IPS-20b (cell line): ENCODE measurements around the gene APBA2.
"Not testable (repeated sequence)": the region's sequence is repeated elsewhere in the genome, so short reads cannot be mapped to it uniquely, and the experiment has no call there.

ENCODE experiments used
- H3K27ac ChIP-seq: one replicate; pipeline ENCODE4 v1.5.1; 2013; ENCODE audit warnings: low read length
- H3K27me3 ChIP-seq: 2 replicates; pipeline ENCODE4 v1.6.1; 2013; ENCODE audit warnings: mild to moderate bottlenecking, low read length, inconsistent platforms; ENCODE audit not compliant: insufficient read depth
- H3K36me3 ChIP-seq: 2 replicates; pipeline ENCODE4 v1.6.1; 2013; ENCODE audit warnings: low read depth, mild to moderate bottlenecking, inconsistent platforms, low read length, moderate library complexity; ENCODE audit not compliant: insufficient read depth
- H3K4me1 ChIP-seq: 2 replicates; pipeline ENCODE4 v1.6.1; 2013; ENCODE audit warnings: mild to moderate bottlenecking, control low read depth, inconsistent platforms, low read length, moderate library complexity; ENCODE audit not compliant: insufficient read depth
- H3K4me3 ChIP-seq: 2 replicates; pipeline ENCODE4 v1.5.1; 2013; ENCODE audit warnings: mild to moderate bottlenecking, low read length, inconsistent platforms
- H3K9ac ChIP-seq: 2 replicates; pipeline ENCODE4 v1.6.1; 2013; ENCODE audit warnings: low read depth, mild to moderate bottlenecking, inconsistent platforms, low read length, moderate library complexity
- H3K9me3 ChIP-seq: 2 replicates; pipeline ENCODE4 v1.6.1; 2013; ENCODE audit warnings: mild to moderate bottlenecking, low read depth, low read length, inconsistent platforms; ENCODE audit not compliant: insufficient read depth

The APBA2 gene

GRCh38 chr15:29149738-29150075 lies 263.9 kb downstream of the APBA2 start:
- H3K4me1 ChIP-seq = no peaks in the 10 kb centered on the region
- no peaks in the 10 kb centered on the region for H3K27me3 ChIP-seq
- no peaks in the 10 kb centered on the region for H3K9me3 ChIP-seq
- no peak overlapping the region for H3K27ac ChIP-seq
- H3K36me3 ChIP-seq = no peaks in the 10 kb centered on the region
- H3K4me3 ChIP-seq = no peak overlapping the region
- no peak overlapping the region for H3K9ac ChIP-seq

GRCh38 chr15:29150515-29151483 lies 265.0 kb downstream of the APBA2 start:
- Histone ChIP-seq H3K4me3 (no peak overlapping the region), H3K9me3 (no peaks in the 10 kb centered on the region), H3K9ac (no peak overlapping the region), H3K27ac (no peak overlapping the region), H3K27me3 (no peaks in the 10 kb centered on the region), H3K4me1 (no peaks in the 10 kb centered on the region), H3K36me3 (no peaks in the 10 kb centered on the region)

- H3K4me3 ChIP-seq = no peak overlapping the region
- H3K27me3 ChIP-seq = no peaks in the 10 kb centered on the region
- no peaks in the 10 kb centered on the region for H3K36me3 ChIP-seq
- no peak overlapping the region for H3K27ac ChIP-seq
- H3K4me1 ChIP-seq = no peaks in the 10 kb centered on the region
- no peaks in the 10 kb centered on the region for H3K9me3 ChIP-seq
- no peak overlapping the region for H3K9ac ChIP-seq
These were observed 265.7 kb downstream of the APBA2 start for GRCh38 chr15:29151484-29151857.

- H3K9me3 ChIP-seq = peaks cover 10% of the 10 kb centered on the region; the same call in 1 of the 2 replicates
- no peaks in the 10 kb centered on the region for H3K27me3 ChIP-seq
- H3K4me1 ChIP-seq = no peaks in the 10 kb centered on the region
- H3K9ac ChIP-seq = no peak overlapping the region
- no peak overlapping the region for H3K4me3 ChIP-seq
- H3K36me3 ChIP-seq = no peaks in the 10 kb centered on the region
- no peak overlapping the region for H3K27ac ChIP-seq
These were observed 270.7 kb downstream of the APBA2 start for GRCh38 chr15:29156521-29156920.

GRCh38 chr15:29159771-29160455 lies 274.1 kb downstream of the APBA2 start:
- no peak overlapping the region for H3K9ac ChIP-seq
- peaks cover 21% of the 10 kb centered on the region for H3K9me3 ChIP-seq

GRCh38 chr15:29162411-29162810 lies 276.6 kb downstream of the APBA2 start:
- peaks cover 21% of the 10 kb centered on the region for H3K9me3 ChIP-seq
- H3K27me3 ChIP-seq = no peaks in the 10 kb centered on the region
- no peak overlapping the region for H3K9ac ChIP-seq
- H3K4me3 ChIP-seq = no peak overlapping the region
- H3K27ac ChIP-seq = no peak overlapping the region
- H3K36me3 ChIP-seq = no peaks in the 10 kb centered on the region
- no peaks in the 10 kb centered on the region for H3K4me1 ChIP-seq

More at GRCh38 chr15:29159771-29160455, 274.1 kb downstream of the APBA2 start:
- Histone ChIP-seq H3K36me3 (no peaks in the 10 kb centered on the region), H3K4me3 (no peak overlapping the region), H3K4me1 (no peaks in the 10 kb centered on the region), H3K27ac (no peak overlapping the region), H3K27me3 (no peaks in the 10 kb centered on the region)

GRCh38 chr15:29167122-29167521 lies 281.3 kb downstream of the APBA2 start:
- H3K4me1 ChIP-seq, H3K36me3 ChIP-seq, H3K27ac ChIP-seq, H3K9ac ChIP-seq, H3K4me3 ChIP-seq, H3K27me3 ChIP-seq, H3K9me3 ChIP-seq: not testable (repeated sequence)
